K562 (cell line): ENCODE data around the gene C11orf91. TPM values are rescaled to one million over a fixed set of nuclear protein-coding genes. Genes with fewer than 3 reads are reported as not detected.

Source experiments
- CHD7 ChIP-seq: fragments of 200-600 bp; sonication (generic); IDR thresholded peaks from one replicate; pipeline ENCODE4 v1.6.1; 2012; ENCODE audit warnings: mild to moderate bottlenecking, low read depth, low read length, inconsistent platforms
- HNRNPLL ChIP-seq: fragments of 200-400 bp; formaldehyde crosslinking; IDR thresholded peaks from 2 replicates; pipeline ENCODE4 v1.6.1; 2017; ENCODE audit warnings: low read length, low read depth, mild to moderate bottlenecking; ENCODE audit not compliant: poor library complexity, severe bottlenecking
- NR0B1 ChIP-seq: fragments of 450-650 bp; IDR thresholded peaks from one replicate; pipeline ENCODE4 v1.6.1; 2018; ENCODE audit warnings: mild to moderate bottlenecking, moderate library complexity; ENCODE audit not compliant: partially characterized antibody
- PRDM10 ChIP-seq: fragments of 450-650 bp; IDR thresholded peaks from 2 replicates; pipeline ENCODE4 v1.6.1; 2018; ENCODE audit not compliant: partially characterized antibody
- ZFP91 ChIP-seq: sonication (generic); formaldehyde crosslinking; IDR thresholded peaks from 2 replicates; pipeline ENCODE4 v1.8.0; 2022; ENCODE audit warnings: mild to moderate bottlenecking, missing genetic modification reagents
- ZNF146 ChIP-seq: IDR thresholded peaks from one replicate; pipeline ENCODE4 v1.6.1; 2018; ENCODE audit warnings: missing compliant biosample characterization; ENCODE audit not compliant: unreplicated experiment
- polyA plus RNA-seq, 8 experiments: library from polyadenylated mRNA; depleted of rRNA in 4 of 8; stranded (reverse) in 5 of 8; unstranded in 3 of 8; fragments of >200 nt; fragmentation: Nextera tagmentation in 2 of 8; fragmentation: Illumina TruSeq in 1 of 8; extraction: Ambion mirVana in 2 of 8; extraction: Trizol in 1 of 8; gene quantifications; 2 replicates each; pipeline versions ENCODE4 v1.2.1 to v1.2.3, GENCODE V29; 2011 to 2014; ENCODE audit warnings: inconsistent platforms in 1 of 8, missing spikeins in 1 of 8
- total RNA-seq, 7 experiments: library from RNA; depleted of rRNA in 6 of 7; stranded (reverse); fragments of >200 nt in 6 of 7; fragmentation: Illumina TruSeq in 2 of 7; extraction: Trizol in 2 of 7; gene quantifications; 2 replicates each; pipeline versions ENCODE4 v1.2.1 to v1.2.3, GENCODE V29; 2011 to 2021; ENCODE audit warnings: low replicate concordance in 1 of 7

The C11orf91 gene
- total and polyA plus RNA-seq, 9 of the 15 experiments (the other 6 are each of a cell fraction or from before 2014, with no cell fraction given) = not detected

GRCh38 chr11:33735271-33736147 lies 34.9 kb upstream of the C11orf91 start (continued):
- no peak for TF ChIP-seq CHD7
- no peak for TF ChIP-seq NR0B1
- no peak for TF ChIP-seq ZFP91 (CRISPR knock-in tag)
- no peak for TF ChIP-seq HNRNPLL
- no peak for TF ChIP-seq ZNF146 (CRISPR knock-in tag)
- TF ChIP-seq PRDM10 = no peak
